Measurements from ENCODE around the gene MAGEB18.

- TF ChIP-seq CTCF (IDR thresholded peaks at IDR 0.05), result no peak
- no peak for TF ChIP-seq YY1 (IDR thresholded peaks at IDR 0.05; ENCODE audit: low read depth)
- TF ChIP-seq EP300 (IDR thresholded peaks at IDR 0.05; ENCODE audit: borderline replicate concordance in 1 of 2, low read depth in 1 of 2, low read length in 1 of 2), result no peak
- TF ChIP-seq RAD21 (IDR thresholded peaks at IDR 0.05; ENCODE audit: low read length), result no peak
- TF ChIP-seq USF2 (IDR thresholded peaks at IDR 0.05; ENCODE audit: borderline replicate concordance, low read depth, low read length), result no peak
- no peak for TF ChIP-seq POLR2AphosphoS5 (IDR thresholded peaks at IDR 0.05; ENCODE audit: low read depth, low read length)
Observed at GRCh38 chrX:26146024-26146423, 7.9 kb downstream of the MAGEB18 start.
